IPS-11a (cell line): ENCODE data around the gene AGPAT4.
"Not testable (repeated sequence)": the region's sequence is repeated elsewhere in the genome, so short reads cannot be mapped to it uniquely, and the experiment has no call there.

Source experiments
- H3K4me3 ChIP-seq: one replicate; pipeline ENCODE4 v1.5.1; 2013; ENCODE audit warnings: low read depth, low read length, control low read depth

The AGPAT4 gene

DNA sequence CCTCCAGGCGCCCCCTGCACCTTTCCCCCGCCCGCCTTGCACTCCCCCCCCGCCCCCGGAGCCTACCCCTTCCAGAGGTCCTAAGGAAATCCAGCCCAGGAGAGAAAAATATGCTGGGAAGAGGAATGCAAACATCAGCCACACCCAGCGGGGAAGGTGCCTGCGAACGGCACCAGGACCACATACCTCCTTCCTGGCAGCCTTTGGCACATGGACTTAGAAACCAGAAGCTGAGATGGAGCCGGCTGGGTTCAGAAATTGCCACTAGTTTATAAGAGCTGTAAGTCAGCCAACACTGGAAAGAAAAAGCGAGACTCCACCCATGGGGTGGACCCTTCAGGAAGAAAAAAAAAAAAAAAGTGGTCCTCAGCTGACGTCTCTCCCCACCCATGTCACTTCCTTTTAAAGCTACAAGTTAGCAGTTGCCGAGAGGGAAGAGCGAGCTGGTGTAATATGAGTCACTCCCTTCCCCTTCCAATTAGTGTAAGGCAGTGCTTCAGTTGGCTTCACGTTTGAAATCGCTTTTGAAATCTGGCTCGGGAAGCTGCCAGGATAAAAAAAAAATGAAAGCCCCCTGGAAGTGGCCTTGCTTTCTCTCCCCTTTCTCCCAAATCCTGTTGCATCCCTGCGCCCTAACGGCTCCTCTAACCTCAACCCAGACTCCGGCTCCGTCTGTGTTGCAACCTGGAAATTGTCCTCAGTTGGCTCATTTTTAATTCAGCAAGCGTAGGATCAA is at the start of gene AGPAT4:
Gene AGPAT4, minus strand, starts transcription at position 310 of the 736 bp plus-strand sequence. CDS start 41,848 bp downstream, outside the sequence.
- H3K4me3 ChIP-seq, result peak within 1 kb of the TSS; percentile 74

DNA sequence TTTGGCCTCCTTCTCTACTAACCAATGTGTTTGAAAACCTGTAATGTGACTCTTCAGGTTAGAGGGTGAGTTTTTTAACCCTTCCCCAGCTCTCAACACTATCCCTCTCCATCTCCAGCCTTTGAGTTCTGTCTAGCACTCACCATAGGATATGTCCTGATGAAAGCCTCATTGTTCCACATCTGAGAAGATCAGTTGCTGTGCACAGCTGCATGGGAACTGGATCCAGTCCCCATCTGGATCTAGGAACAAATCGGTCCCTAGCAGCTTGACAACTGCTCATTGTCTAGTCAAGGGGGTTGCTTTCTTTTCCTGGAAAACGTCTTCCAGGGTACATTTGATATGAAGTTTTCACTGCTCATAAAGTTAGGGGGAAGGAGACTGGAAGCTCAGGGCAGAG is 45.4 kb upstream of the AGPAT4 start:
- H3K4me3 ChIP-seq, result no peak overlapping the region

GRCh38 chr6:161318456-161318855 is 44.6 kb upstream of the AGPAT4 start:
- no peak overlapping the region for H3K4me3 ChIP-seq

DNA sequence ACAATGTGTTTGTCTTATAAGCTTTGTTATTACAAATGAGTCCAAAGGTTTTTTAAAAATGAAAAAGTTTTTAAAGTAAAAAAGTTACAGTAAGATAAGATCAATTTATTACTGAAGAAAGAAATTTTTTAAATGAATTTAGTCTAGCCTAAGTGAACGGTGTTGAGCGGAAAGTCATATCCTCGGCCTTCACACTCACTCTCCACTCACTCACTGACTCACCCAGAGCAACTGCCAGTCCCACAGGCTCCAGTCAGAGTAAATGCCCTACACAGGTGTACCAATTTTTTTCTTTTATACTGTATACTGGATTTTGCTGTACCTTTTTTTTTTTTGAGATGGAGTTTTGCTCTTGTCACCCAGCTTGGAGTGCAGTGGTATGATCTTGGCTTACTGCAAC is 42.7 kb upstream of the AGPAT4 start:
- H3K4me3 ChIP-seq, result no peak overlapping the region

- not testable (repeated sequence) for H3K4me3 ChIP-seq
Observed at GRCh38 chr6:161315246-161315917, 41.5 kb upstream of the AGPAT4 start.

- not testable (repeated sequence) for H3K4me3 ChIP-seq
Observed at GRCh38 chr6:161314541-161315245, 40.8 kb upstream of the AGPAT4 start.

DNA sequence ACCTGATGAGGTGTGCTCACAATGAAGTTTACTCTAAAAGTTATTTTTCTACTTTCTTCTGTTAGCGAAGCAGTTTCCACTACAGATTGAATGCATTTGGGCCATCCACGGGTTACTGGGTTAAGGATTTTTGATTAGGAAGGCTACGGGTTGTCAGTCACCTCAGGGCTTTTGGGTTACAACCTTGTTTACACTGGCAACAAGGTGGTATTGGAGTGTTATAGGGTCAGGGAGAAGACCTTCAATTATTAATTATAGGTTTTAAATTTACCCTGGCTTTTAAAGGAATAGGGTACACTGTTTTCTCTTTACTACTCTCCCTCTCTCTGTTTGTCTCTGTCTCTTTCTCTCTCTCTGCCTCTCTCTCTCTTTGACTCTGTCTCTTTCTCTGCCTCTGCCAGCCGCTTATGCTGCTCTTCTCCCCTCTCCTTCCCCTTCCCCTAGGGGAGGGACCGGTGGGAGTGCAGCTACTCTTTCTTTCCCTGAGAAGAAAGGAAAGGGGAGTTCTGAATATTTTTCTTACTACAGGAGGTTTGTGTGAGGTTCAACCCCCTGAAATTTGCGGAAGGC is 40.2 kb upstream of the AGPAT4 start:
- H3K4me3 ChIP-seq, result no peak overlapping the region

DNA sequence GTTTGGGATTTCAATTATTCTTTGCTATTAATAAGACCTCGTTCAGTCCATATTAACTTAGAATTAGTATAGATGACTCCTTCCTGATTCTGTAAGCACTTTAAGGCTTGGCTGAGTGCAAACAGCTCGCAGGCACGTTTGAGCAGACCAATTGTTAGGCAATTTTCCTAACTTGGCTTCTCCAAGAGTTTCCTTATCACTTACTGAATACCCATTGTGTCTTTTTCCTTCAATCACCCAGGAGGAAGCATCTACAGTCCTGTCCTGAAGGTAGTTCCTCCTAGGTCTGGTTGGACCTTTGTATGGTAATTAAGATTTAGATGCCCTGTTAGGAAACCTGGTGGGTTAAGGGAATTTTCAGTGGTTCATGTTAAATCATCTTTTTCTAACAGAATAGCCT is 39.6 kb upstream of the AGPAT4 start:
- H3K4me3 ChIP-seq, result not testable (repeated sequence)

DNA sequence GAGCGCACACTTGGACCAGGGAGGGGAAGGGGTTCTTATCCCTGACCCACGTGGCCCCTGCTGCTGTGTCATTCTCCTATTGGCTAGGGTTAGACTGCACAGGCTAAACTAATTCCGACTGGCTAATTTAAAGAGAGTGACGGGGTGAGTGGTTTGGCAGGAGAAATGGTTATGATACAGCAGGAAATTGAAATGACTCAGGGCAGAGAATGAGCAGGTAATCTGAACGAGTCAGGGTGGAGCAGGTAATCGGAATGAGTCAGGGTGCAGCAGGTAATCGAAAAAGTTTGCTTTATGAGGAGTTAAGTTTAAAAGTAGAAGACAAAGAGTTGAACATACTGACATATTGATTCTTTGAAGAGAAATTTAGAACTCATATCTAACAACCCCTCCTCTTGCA is 35.9 kb upstream of the AGPAT4 start:
- not testable (repeated sequence) for H3K4me3 ChIP-seq

DNA sequence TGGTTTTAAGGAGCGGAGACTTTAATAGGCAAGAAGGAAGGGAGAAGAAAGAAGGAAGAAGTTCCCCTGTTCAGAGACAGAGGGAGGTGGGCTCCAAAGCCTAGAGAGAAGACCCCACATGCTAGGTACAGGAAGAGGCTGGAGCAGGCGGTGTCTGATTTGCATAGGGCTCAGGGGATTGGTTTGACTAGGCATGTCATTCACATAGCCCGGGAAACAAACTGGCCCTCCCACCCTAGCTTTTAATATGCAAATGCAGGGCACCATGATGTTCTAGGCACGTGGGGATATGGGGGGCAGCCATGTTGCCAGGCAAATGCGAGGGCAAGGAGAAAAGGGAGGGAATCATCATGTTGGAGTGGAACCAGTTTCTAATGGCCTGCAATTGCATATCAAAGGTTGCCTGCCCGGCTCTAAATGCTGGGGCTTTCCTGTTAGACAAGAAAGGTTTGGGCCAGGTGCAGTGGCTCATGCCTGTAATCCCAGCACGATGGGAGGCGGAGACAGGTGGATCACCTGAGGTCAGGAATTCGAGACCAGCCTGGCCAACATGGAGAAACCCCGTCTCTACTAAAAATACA is 34.3 kb upstream of the AGPAT4 start:
- no peak overlapping the region for H3K4me3 ChIP-seq

- H3K4me3 ChIP-seq, result no peak overlapping the region
Observed at GRCh38 chr6:161305860-161306259, 32.0 kb upstream of the AGPAT4 start.

- no peak overlapping the region for H3K4me3 ChIP-seq
Observed at GRCh38 chr6:161303628-161304340, 29.9 kb upstream of the AGPAT4 start.

DNA sequence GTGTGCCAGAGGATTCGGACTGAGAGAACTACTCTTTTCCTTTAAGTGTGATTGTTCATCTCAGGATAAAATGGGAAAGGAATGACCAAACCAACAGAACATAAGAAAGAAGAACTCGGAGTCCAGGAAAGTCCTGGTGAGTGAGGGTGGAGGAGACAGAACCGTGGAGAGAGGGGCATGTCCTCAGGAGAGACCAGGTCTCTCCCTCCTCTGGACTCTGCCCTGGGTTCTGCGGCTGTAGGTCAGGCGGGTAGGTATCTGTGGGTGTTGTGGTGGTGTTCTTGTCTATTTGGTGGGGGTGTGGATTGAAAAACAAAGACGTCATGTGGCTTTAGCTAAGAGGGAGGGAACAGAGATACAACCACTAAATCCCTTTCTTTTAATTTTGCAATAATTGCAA is 29.1 kb upstream of the AGPAT4 start:
- H3K4me3 ChIP-seq, result no peak overlapping the region

DNA sequence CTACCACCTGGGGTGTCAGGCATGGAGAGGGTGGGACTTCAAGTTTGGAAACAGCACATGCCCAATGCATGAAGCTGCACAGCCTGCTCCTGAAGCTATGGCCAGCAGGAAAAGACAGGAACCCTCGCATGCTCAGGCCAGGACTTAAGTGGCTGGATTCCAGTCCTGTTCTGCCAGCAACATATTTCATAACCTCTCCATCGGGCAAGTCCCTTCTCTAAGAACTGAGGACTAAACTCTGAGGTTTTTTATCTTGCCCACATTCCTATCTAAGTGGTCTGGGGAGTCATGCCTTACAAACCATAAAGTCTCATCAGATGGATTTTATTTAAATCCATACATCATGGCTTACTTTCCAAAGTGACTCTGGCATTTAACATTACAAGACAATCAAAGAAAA is 27.5 kb upstream of the AGPAT4 start:
- no peak overlapping the region for H3K4me3 ChIP-seq

GRCh38 chr6:161300823-161301222 is 27.0 kb upstream of the AGPAT4 start:
- no peak overlapping the region for H3K4me3 ChIP-seq

DNA sequence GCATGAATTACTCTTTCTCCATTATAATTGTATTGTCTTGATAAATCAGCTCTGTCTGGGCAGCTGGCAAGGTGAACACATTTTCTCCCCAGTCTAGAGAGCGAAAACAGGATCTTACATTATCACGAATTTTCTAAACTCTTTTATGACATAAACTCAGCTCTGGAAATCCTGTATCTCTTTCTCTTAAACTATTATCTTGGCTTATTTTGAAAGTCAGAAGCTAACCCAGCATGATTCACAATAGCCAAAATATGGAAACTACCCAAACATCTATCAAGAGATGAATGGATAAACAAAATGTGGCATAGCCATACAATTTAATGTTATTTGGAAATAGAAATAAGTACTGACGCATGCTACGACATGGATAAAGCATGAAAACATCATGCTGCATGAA is 25.9 kb upstream of the AGPAT4 start:
- H3K4me3 ChIP-seq, result no peak overlapping the region

DNA sequence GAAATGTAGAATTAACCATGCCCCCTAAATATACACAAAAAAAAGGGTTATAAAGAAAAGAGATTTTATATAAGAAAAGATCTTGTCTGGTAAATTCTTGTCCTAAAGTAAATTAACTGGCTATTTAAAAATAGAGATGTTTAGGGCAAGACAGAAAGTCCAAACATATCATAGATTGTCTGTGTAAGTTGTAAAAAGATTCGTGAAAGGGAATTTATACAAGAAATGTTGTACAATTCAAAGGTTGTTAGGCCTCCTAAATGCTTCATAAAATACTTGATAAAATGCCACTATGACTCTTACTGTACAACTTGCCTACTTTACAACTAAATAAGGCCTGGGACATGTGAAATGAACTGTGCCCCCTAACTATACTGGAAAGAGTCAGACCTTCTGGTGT is 21.9 kb upstream of the AGPAT4 start:
- no peak overlapping the region for H3K4me3 ChIP-seq

- H3K4me3 ChIP-seq, result no peak overlapping the region
Observed at GRCh38 chr6:161292650-161293281, 18.9 kb upstream of the AGPAT4 start.

- H3K4me3 ChIP-seq, result no peak overlapping the region
Observed at GRCh38 chr6:161292145-161292544, 18.3 kb upstream of the AGPAT4 start.

DNA sequence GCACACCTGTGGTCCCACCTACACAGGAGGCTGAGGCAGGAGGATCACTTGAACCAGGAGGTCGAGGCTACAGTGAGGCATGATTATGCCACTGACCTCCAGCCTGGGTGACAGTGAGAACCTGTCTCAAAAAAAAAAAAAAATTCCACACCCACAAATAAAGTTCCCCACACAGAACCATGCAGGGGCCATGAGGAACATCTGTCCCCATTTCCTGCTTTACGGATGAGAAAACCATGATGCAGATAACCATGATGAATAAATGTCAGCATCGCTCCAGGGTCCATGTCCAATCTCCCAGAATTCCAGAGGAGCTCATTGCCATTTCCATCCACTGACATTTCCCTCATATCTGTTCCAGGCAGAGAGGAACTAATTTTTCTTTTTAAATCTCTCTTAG is 16.9 kb upstream of the AGPAT4 start:
- H3K4me3 ChIP-seq, result no peak overlapping the region
